Tibial nerve (tissue), 4 donors: Measurements from ENCODE around the gene CDH26. TPM values are rescaled to one million over a fixed set of nuclear protein-coding genes. Genes with fewer than 3 reads are reported as not detected.

Source experiments
- DNase-seq, 2 donors: peaks; one replicate each; pipeline ENCODE4 v3.0.0-alpha.2; 2019; ENCODE audit warnings: low spot score in 2 of 2
- H3K27ac ChIP-seq, 4 donors: fragments of 200-600 bp; sonication (generic) in 3 of 4; one replicate each; pipeline ENCODE4 v1.5.1; 2017 to 2019; ENCODE audit warnings: mild to moderate bottlenecking in 1 of 4
- H3K27me3 ChIP-seq, 2 donors: fragments of 200-600 bp; sonication (generic) in 1 of 2; one replicate each; pipeline versions ENCODE4 v1.5.1 to v1.6.0; 2017 to 2019
- H3K36me3 ChIP-seq, 3 donors: fragments of 200-600 bp; sonication (generic); one replicate each; pipeline ENCODE4 v1.5.1; 2018 to 2019
- H3K4me1 ChIP-seq, 4 donors: fragments of 200-600 bp; sonication (generic) in 3 of 4; one replicate each; pipeline ENCODE4 v1.5.1; 2017 to 2019
- H3K4me3 ChIP-seq, 4 donors: fragments of 200-600 bp; sonication (generic) in 3 of 4; one replicate each; pipeline ENCODE4 v1.5.1; 2017 to 2019; ENCODE audit warnings: mild to moderate bottlenecking in 1 of 4, moderate library complexity in 1 of 4
- H3K9me3 ChIP-seq, 4 donors: fragments of 200-600 bp; sonication (generic) in 3 of 4; one replicate each; pipeline ENCODE4 v1.5.1; 2017 to 2019
- EP300 ChIP-seq, 2 donors: sonication (generic); formaldehyde crosslinking; IDR thresholded peaks; one replicate each; pipeline ENCODE4 v1.6.1; 2017; ENCODE audit warnings: antibody characterized with exemption in 2 of 2, mild to moderate bottlenecking in 1 of 2
- POLR2A ChIP-seq, 2 donors: fragments of 450-650 bp; IDR thresholded peaks; one replicate each; pipeline ENCODE4 v1.6.1; 2017; ENCODE audit warnings: antibody characterized with exemption in 2 of 2, mild to moderate bottlenecking in 2 of 2, moderate library complexity in 2 of 2
- WGBS, 2 donors: methylation state at CpG; one replicate each; pipeline ENCODE4 v1.1.5; 2018; 5-methylcytosine and 5-hydroxymethylcytosine counted together
- total RNA-seq, 4 donors: library from RNA; depleted of rRNA; stranded (reverse); fragments of >200 nt; gene quantifications; one replicate each; pipeline ENCODE4 v1.1.0, GENCODE V29; 2016
- TF ChIP-seq, protein P1 (sequence below), 5 experiments: fragments of 200-600 bp in 3 of 5; fragments of 450-650 bp in 2 of 5; sonication (generic) in 3 of 5; IDR thresholded peaks; one replicate each; pipeline ENCODE4 v1.5.1; 2016 to 2019; ENCODE audit warnings: antibody characterized with exemption in 5 of 5, mild to moderate bottlenecking in 3 of 5, moderate library complexity in 2 of 5

Gene CDH26
- total RNA-seq, 4 donors from 2014 or later, result 1.3 to 4.8 (median 2.6) TPM

DNA sequence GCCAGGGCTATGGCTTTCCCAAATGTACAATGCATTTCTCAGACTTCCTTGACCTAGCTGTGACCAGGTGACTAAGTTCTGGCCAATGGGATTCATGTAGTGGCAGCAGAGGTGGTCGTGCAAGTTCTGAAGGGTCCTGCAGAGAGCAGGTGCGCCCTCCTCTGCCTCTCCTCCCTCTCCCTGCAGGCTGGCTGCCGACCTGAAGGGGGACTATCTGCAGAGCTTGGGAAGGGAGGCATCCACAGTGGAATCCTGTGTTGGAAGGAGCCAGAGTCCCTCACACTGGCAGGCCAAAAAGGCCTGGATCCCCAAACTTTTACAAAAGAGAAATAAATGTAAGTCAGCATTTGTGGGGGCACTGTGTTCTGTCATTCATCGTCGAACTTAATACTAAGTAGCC is 66.6 kb downstream of the CDH26 start:
- Histone ChIP-seq H3K36me3 (no peaks in the 10 kb centered on the region), H3K9me3 (peaks cover 0 to 5% (median 0%) of the 10 kb centered on the region in 4 donors), H3K4me1 (no peaks in the 10 kb centered on the region), H3K27me3 (no peaks in the 10 kb centered on the region), H3K4me3 (no peak overlapping the region), H3K27ac (no peak overlapping the region)
- no peak for DNase-seq
- TF ChIP-seq POLR2A (IDR thresholded peaks at IDR 0.05) (no peak), EP300 (IDR thresholded peaks at IDR 0.05) (no peak)
- TF ChIP-seq, protein P1, sequence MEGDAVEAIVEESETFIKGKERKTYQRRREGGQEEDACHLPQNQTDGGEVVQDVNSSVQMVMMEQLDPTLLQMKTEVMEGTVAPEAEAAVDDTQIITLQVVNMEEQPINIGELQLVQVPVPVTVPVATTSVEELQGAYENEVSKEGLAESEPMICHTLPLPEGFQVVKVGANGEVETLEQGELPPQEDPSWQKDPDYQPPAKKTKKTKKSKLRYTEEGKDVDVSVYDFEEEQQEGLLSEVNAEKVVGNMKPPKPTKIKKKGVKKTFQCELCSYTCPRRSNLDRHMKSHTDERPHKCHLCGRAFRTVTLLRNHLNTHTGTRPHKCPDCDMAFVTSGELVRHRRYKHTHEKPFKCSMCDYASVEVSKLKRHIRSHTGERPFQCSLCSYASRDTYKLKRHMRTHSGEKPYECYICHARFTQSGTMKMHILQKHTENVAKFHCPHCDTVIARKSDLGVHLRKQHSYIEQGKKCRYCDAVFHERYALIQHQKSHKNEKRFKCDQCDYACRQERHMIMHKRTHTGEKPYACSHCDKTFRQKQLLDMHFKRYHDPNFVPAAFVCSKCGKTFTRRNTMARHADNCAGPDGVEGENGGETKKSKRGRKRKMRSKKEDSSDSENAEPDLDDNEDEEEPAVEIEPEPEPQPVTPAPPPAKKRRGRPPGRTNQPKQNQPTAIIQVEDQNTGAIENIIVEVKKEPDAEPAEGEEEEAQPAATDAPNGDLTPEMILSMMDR (IDR thresholded peaks at IDR 0.05), result no peak
- WGBS, 2 donors, result 74 to 76% methylated on average over 5 of the region's 5 CpGs

DNA sequence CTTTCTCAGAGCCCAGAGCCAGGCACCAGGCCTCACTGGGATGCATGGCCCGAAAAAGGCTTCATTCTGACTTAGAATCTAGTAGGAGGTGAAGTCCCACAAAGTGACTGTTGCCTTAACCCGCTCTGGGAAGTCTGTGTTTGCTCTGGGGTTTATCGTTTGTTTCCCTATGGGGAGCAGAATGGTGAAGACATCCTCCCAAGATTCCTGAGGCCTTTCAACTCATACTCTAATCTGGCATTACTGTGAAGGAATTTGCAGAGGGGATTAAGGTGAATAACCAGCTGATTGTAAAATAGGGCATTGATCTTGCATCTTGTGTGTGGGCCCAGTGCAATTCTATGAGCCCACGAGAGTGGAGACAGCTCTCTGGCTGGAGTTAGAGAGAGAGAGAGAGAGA is 67.8 kb downstream of the CDH26 start:
- no peak overlapping the region for H3K4me3 ChIP-seq
- no peak for DNase-seq
- no peaks in the 10 kb centered on the region for H3K27me3 ChIP-seq
- no peak overlapping the region for H3K27ac ChIP-seq
- WGBS, 2 donors, result 85% methylated on average over 4 of the region's 4 CpGs
- H3K9me3 ChIP-seq, result peaks cover 0 to 5% (median 0%) of the 10 kb centered on the region in 4 donors
- H3K36me3 ChIP-seq, result no peaks in the 10 kb centered on the region
- H3K4me1 ChIP-seq, result no peaks in the 10 kb centered on the region
- TF ChIP-seq POLR2A (IDR thresholded peaks at IDR 0.05), result no peak

DNA sequence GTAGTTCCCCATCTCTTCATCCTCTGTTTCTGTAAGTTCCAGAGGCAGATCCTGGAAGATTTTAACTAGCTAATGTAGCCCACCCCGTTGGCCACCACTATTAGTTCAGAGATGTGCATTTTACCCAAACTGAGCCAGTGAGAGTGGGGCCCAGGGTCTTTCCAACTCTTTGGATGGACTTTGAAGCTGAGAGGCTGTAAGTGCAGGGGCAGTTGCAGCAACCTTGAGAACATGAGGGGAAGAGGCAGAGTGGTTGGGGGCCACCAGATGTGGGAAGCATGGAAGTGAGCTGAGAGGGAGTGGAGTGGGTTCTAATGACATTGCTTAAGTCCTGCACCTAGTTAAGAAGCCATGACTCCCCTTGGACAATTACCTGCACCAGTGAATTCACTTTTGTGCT is 72.2 kb downstream of the CDH26 start:
- TF ChIP-seq, protein P1 (IDR thresholded peaks at IDR 0.05), result no peak
- TF ChIP-seq EP300 (IDR thresholded peaks at IDR 0.05) (no peak), POLR2A (IDR thresholded peaks at IDR 0.05) (no peak)
- Histone ChIP-seq H3K4me3 (no peak overlapping the region), H3K27me3 (no peaks in the 10 kb centered on the region), H3K36me3 (no peaks in the 10 kb centered on the region), H3K27ac (no peak overlapping the region), H3K4me1 (peaks cover 0 to 26% (median 8%) of the 10 kb centered on the region in 4 donors), H3K9me3 (no peaks in the 10 kb centered on the region)
- WGBS, 2 donors, result 84 to 100% methylated on average over 1 of the region's 1 CpG
- DNase-seq, result no peak

DNA sequence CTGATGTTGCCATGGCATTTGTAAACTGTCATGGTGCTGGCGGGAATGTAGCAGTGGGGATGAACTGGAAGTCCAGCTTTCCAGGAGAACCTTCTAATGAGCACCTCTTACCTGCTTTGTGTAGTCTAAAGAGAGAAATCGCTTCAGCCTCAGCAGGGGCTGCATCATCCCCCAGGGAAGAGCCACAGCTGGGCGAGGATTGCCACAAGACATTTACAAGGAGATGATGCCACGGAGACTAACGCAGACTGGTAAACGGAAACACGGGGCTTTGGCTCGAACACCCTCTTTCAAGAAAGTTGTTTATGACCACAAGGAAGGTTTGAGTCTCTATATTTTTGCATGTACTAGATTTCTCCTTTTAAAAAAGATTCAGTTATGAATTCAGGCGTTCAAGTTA is 72.9 kb downstream of the CDH26 start:
- no peak for DNase-seq
- TF ChIP-seq, protein P1 (IDR thresholded peaks at IDR 0.05), result no peak
- TF ChIP-seq EP300 (IDR thresholded peaks at IDR 0.05) (no peak), POLR2A (IDR thresholded peaks at IDR 0.05) (no peak)
- no peaks in the 10 kb centered on the region for H3K27me3 ChIP-seq
- H3K9me3 ChIP-seq, result no peaks in the 10 kb centered on the region
- H3K4me3 ChIP-seq, result no peak overlapping the region
- 79 to 80% methylated on average over 9 of the region's 9 CpGs for WGBS, 2 donors
- H3K36me3 ChIP-seq, result no peaks in the 10 kb centered on the region
- H3K4me1 ChIP-seq, result peaks cover 0 to 28% (median 10%) of the 10 kb centered on the region in 4 donors
- H3K27ac ChIP-seq, result no peak overlapping the region

DNA sequence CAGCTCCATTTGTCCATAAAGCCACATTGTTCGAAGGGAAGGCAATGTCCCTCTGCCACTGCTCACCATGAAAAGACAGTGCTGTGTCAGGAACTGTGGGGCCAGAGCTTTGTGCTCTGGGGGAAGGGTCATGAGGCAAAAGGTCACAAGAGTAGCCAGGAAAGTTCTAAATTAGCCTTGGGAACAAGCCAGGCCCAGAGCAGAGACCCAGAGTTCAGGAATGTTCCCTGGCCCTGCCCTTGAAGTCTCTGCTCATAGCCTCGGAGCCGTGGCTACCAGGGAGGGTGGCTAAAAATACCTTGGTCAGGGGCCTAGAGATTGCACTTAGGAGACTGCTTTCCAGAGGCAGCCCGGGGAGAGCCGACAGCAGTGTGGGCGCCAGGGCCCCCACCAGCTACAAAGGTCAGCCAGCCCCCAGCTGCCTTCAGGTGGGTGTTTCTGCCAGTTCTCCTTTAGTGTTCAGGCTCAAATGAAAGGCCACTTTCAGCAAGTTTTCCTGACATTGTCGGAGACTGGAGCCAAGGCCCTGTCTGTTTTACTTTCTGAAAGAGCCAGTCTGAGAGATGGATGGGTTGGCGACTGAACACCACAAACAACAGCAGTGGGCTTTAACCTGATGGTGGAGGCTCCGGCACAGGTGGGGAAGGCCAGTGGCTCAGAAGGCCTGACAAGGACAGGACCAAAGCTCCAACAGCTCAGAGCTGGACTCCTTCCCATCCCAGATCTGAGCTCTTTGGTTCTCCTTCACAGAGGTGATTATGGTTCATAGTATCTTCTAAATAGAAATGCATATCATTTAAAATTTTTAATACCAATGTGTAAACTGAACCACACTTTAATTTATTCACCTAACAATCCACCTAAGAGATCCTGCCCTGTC is 76.2 kb downstream of the CDH26 start:
- peaks cover 0 to 28% (median 10%) of the 10 kb centered on the region in 4 donors for H3K4me1 ChIP-seq
- H3K36me3 ChIP-seq, result no peaks in the 10 kb centered on the region
- H3K27me3 ChIP-seq, result no peaks in the 10 kb centered on the region
- H3K9me3 ChIP-seq, result no peaks in the 10 kb centered on the region
- DNase-seq, result no peak
- peak in 1 of 2 donors; percentile 49 for TF ChIP-seq EP300 (IDR thresholded peaks at IDR 0.05)
- TF ChIP-seq, protein P1 (IDR thresholded peaks at IDR 0.05), result no peak
- H3K27ac ChIP-seq, result peak overlapping the region in 3 of 4 donors; percentile 5 to 81 (median 49)
- H3K4me3 ChIP-seq, result no peak overlapping the region
- 36% methylated on average over 6 to 9 of the region's 9 CpGs for WGBS, 2 donors
